K562 (cell line): ENCODE measurements around the gene ZNF629. TPM values are rescaled to one million over a fixed set of nuclear protein-coding genes. Genes with fewer than 3 reads are reported as not detected.

Experiments
- ATAC-seq: fragments of 200-7000 bp; cut with Tn5 transposase; 3 replicates; pipeline ENCODE4 v1.9.1; 2020; ENCODE audit warnings: moderate library complexity
- BruUV-seq: library from RNA; stranded (reverse); fragments of 400-500 nt; replicated peaks from 2 replicates; lab custom pipeline; 2021; lab: Mats Ljungman, UMichigan
- CTCF ChIA-PET: fragments of 300-600 bp; formaldehyde crosslinking; extraction: SDS; loops from one replicate; lab custom pipeline; 2021; ENCODE audit warnings: low intra/inter-chr PET ratio; lab: Yijun Ruan, JAX
- POLR2A ChIA-PET: fragments of 300-600, 350-650 bp; sonication (Branson Sonifier 250); formaldehyde crosslinking; extraction: SDS; loops from one replicate; lab custom pipeline; 2021; ENCODE audit warnings: antibody characterized with exemption, inconsistent platforms; lab: Yijun Ruan, JAX
- DNase-seq, 4 experiments: peaks; one replicate each; pipeline versions ENCODE4 v3.0.0 to v3.0.0-alpha.2; 2011 to 2018; ENCODE audit warnings: low spot score in 3 of 4, mixed read lengths in 3 of 4; ENCODE audit errors: extremely low read depth in 1 of 4
- FAIRE-seq: peaks from 2 replicates; lab custom pipeline; 2011; peaks lifted over from hg19 to GRCh38; lab: Jason Lieb, UNC
- H2AFZ ChIP-seq: 2 replicates; pipeline ENCODE4 v1.6.0; 2011; ENCODE audit warnings: low read depth, low read length, control low read depth, inconsistent platforms
- H3K27ac ChIP-seq: fragments of 200-600 bp; 3 replicates; pipeline ENCODE4 v1.8.0; 2011; ENCODE audit warnings: low read depth, mild to moderate bottlenecking, control low read depth, inconsistent platforms, low read length, moderate library complexity, mixed read lengths; ENCODE audit errors: extremely low read depth
- H3K27me3 ChIP-seq, 2 experiments: fragments of 300-600 bp in 1 of 2; 2 replicates in 1 of 2; 3 replicates in 1 of 2; pipeline versions ENCODE4 v1.6.0 to v1.8.0; 2011; ENCODE audit warnings: inconsistent platforms in 2 of 2, low read length in 2 of 2, mild to moderate bottlenecking in 1 of 2, mixed read lengths in 1 of 2, moderate library complexity in 1 of 2; ENCODE audit not compliant: control insufficient read depth in 2 of 2, insufficient read depth in 2 of 2
- H3K36me3 ChIP-seq: fragments of 300-600 bp; 3 replicates; pipeline ENCODE4 v1.8.0; 2011; ENCODE audit warnings: mild to moderate bottlenecking, low read length, inconsistent platforms; ENCODE audit not compliant: control insufficient read depth, insufficient read depth
- H3K4me1 ChIP-seq, 2 experiments: fragments of 200-600 bp in 1 of 2; replicated peaks in 1 of 2; 2 replicates in 1 of 2; 3 replicates in 1 of 2; pipeline versions ENCODE4 v1.5.1 to v1.8.0; 2011; ENCODE audit warnings: inconsistent platforms in 2 of 2, low read length in 2 of 2, mild to moderate bottlenecking in 1 of 2, mixed read lengths in 1 of 2, moderate library complexity in 1 of 2; ENCODE audit not compliant: control insufficient read depth in 2 of 2, insufficient read depth in 2 of 2
- H3K4me2 ChIP-seq: 2 replicates; pipeline ENCODE4 v1.6.1; 2011; ENCODE audit warnings: low read length, control low read depth, inconsistent platforms, mixed read lengths; ENCODE audit not compliant: insufficient read depth
- H3K4me3 ChIP-seq: fragments of 200-600 bp; sonication (generic), shearing (Covaris generic); 2 replicates; pipeline ENCODE4 v1.5.1; 2016; ENCODE audit warnings: control low read depth, inconsistent platforms
- H3K79me2 ChIP-seq: fragments of 200-600 bp; 3 replicates; pipeline ENCODE4 v1.8.0; 2011; ENCODE audit warnings: low read length, inconsistent platforms; ENCODE audit not compliant: control insufficient read depth, insufficient read depth
- H3K9ac ChIP-seq, 2 experiments: 2 replicates each; pipeline versions ENCODE4 v1.6.0 to v1.6.1; 2011; ENCODE audit warnings: low read depth in 2 of 2, low read length in 2 of 2, control low read depth in 1 of 2, inconsistent platforms in 1 of 2, mild to moderate bottlenecking in 1 of 2, mixed read lengths in 1 of 2; ENCODE audit not compliant: insufficient read depth in 1 of 2
- H3K9me1 ChIP-seq: one replicate; pipeline ENCODE4 v1.6.0; 2011; ENCODE audit warnings: inconsistent platforms, mild to moderate bottlenecking, low read length, moderate library complexity; ENCODE audit not compliant: control insufficient read depth, insufficient read depth
- H3K9me3 ChIP-seq: replicated peaks from 2 replicates; pipeline ENCODE4 v1.5.1; 2011; ENCODE audit warnings: low read depth, low read length, inconsistent platforms; ENCODE audit not compliant: control insufficient read depth, insufficient read depth
- H4K20me1 ChIP-seq: replicated peaks from 2 replicates; pipeline ENCODE4 v1.6.1; 2011; ENCODE audit warnings: low read length, inconsistent platforms, mixed read lengths; ENCODE audit not compliant: control insufficient read depth, insufficient read depth
- BRD4 ChIP-seq: fragments of 200-600 bp; sonication (generic); IDR thresholded peaks from 2 replicates; pipeline ENCODE4 v1.6.1; 2017; ENCODE audit warnings: inconsistent platforms
- CBFB ChIP-seq: sonication (generic); formaldehyde crosslinking; IDR thresholded peaks from 2 replicates; pipeline ENCODE4 v1.4.0; 2020; ENCODE audit warnings: mild to moderate bottlenecking, missing genetic modification reagents
- DPF2 ChIP-seq: fragments of 450-650 bp; IDR thresholded peaks from 2 replicates; pipeline ENCODE4 v1.6.1; 2016
- FIP1L1 ChIP-seq: fragments of 200-400 bp; formaldehyde crosslinking; IDR thresholded peaks from 2 replicates; pipeline ENCODE4 v1.6.1; 2018; ENCODE audit warnings: mild to moderate bottlenecking, low read depth, low read length; ENCODE audit not compliant: poor library complexity, severe bottlenecking
- GATAD2B ChIP-seq: fragments of 450-650 bp; IDR thresholded peaks from 2 replicates; pipeline ENCODE4 v1.6.1; 2017; ENCODE audit warnings: mild to moderate bottlenecking, borderline replicate concordance
- HEY1 ChIP-seq: fragments of 250-450 bp; sonication (Bioruptor Pico); IDR thresholded peaks from 2 replicates; pipeline ENCODE4 v1.5.0; 2020; ENCODE audit warnings: mild to moderate bottlenecking, moderate library complexity, borderline replicate concordance
- MCM7 ChIP-seq, 2 experiments: fragments of 450-650 bp; IDR thresholded peaks; 2 replicates each; pipeline ENCODE4 v1.6.1; 2016 to 2018
- MEF2D ChIP-seq: conservative IDR thresholded peaks from 2 replicates; pipeline ENCODE4 v1.6.1; 2016; ENCODE audit warnings: low read depth, missing genetic modification characterization, missing compliant biosample characterization
- NEUROD1 ChIP-seq: fragments of 150-350 bp; IDR thresholded peaks from 2 replicates; pipeline ENCODE4 v1.6.1; 2014; ENCODE audit warnings: borderline replicate concordance, low read length, low read depth; ENCODE audit not compliant: partially characterized antibody
- ZNF274 ChIP-seq: IDR thresholded peaks from 2 replicates; pipeline ENCODE4 v1.6.1; 2011; ENCODE audit warnings: low read depth, mild to moderate bottlenecking, low read length, moderate library complexity, borderline replicate concordance
- WGBS: fragments of 100-300 bp; shearing (Covaris generic); methylation state at CpG from one replicate; pipeline ENCODE4 v1.1.6; 2016; ENCODE audit warnings: low coverage, mixed read lengths; ENCODE audit not compliant: insufficient coverage; ENCODE audit errors: missing lambda C conversion rate; 5-methylcytosine and 5-hydroxymethylcytosine counted together
- in situ Hi-C: fragments of 300-500 bp; cut with MboI; formaldehyde crosslinking; loops from 4 replicates; pipeline ENCODE4 v1.15.0; 2018; ENCODE audit warnings: inconsistent platforms, mixed read lengths
- intact Hi-C: fragments of 100-400 bp; cut with micrococcal nuclease; formaldehyde crosslinking; loops from 2 replicates; pipeline ENCODE4 v1.14.2; 2022
- polyA plus RNA-seq, 8 experiments: library from polyadenylated mRNA; depleted of rRNA in 4 of 8; stranded (reverse) in 5 of 8; unstranded in 3 of 8; fragments of >200 nt; fragmentation: Nextera tagmentation in 2 of 8; fragmentation: Illumina TruSeq in 1 of 8; extraction: Ambion mirVana in 2 of 8; extraction: Trizol in 1 of 8; gene quantifications; 2 replicates each; pipeline versions ENCODE4 v1.2.1 to v1.2.3, GENCODE V29; 2011 to 2014; ENCODE audit warnings: inconsistent platforms in 1 of 8, missing spikeins in 1 of 8
- total RNA-seq, 7 experiments: library from RNA; depleted of rRNA in 6 of 7; stranded (reverse); fragments of >200 nt in 6 of 7; fragmentation: Illumina TruSeq in 2 of 7; extraction: Trizol in 2 of 7; gene quantifications; 2 replicates each; pipeline versions ENCODE4 v1.2.1 to v1.2.3, GENCODE V29; 2011 to 2021; ENCODE audit warnings: low replicate concordance in 1 of 7
- TF ChIP-seq, protein P1 (sequence below): sonication (generic); formaldehyde crosslinking; IDR thresholded peaks from 2 replicates; pipeline ENCODE4 v1.8.0; 2023; ENCODE audit warnings: missing genetic modification reagents, mild to moderate bottlenecking, borderline replicate concordance
- TF ChIP-seq, protein P2 (sequence below): fragments of 250-450 bp; sonication (Bioruptor Pico); IDR thresholded peaks from 2 replicates; pipeline ENCODE4 v1.4.0; 2020; ENCODE audit warnings: mild to moderate bottlenecking, moderate library complexity
- TF ChIP-seq, protein P3 (sequence below), 2 experiments: fragments of 200-800 bp in 1 of 2; sonication (Bioruptor generic) in 1 of 2; sonication (generic) in 1 of 2; formaldehyde crosslinking in 1 of 2; IDR thresholded peaks in 1 of 2; conservative IDR thresholded peaks in 1 of 2; 2 replicates each; pipeline versions ENCODE4 v1.5.0 to v1.6.1; 2016 to 2020; ENCODE audit warnings: missing compliant biosample characterization in 1 of 2, missing genetic modification characterization in 1 of 2, missing genetic modification reagents in 1 of 2

Gene ZNF629
- total and polyA plus RNA-seq, 9 of the 15 experiments (the other 6 are each of a cell fraction or from before 2014, with no cell fraction given): 0.44 to 18.8 (median 7.4) TPM

DNA sequence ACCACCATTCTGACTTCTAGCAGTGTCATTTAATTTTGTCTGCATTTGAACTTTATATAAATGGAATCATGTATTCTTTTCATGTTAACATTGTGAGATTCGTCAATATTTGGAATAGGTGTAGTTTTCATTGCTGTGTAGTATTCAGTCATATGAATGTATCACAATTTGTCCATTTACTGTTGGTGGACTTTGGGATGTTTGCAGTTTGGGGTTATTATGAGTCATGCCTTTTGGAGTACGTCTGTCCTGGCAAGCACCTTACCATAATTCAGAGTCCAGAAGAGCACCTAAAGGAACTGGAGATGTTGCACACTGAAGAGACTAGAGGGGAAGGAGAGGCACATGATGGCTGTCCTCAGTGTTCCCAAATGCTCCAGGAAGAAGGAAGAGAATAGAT, 41.9 kb downstream of the ZNF629 start:
- in situ Hi-C loops (no loop called here), intact Hi-C loops (no loop called here)
- FAIRE-seq: no peak
- Histone ChIP-seq H3K36me3 (peaks cover 58% of the 10 kb centered on the region), H3K4me3 (no peak overlapping the region), H3K27ac (no peak overlapping the region), H3K79me2 (peaks cover 17% of the 10 kb centered on the region), H3K9me1 (no peaks in the 10 kb centered on the region), H3K9ac (no peak overlapping the region), H4K20me1 (no peaks in the 10 kb centered on the region), H3K4me1 (peaks cover 14 to 21% of the 10 kb centered on the region in 2 experiments; a peak in 4 of 5 replicates), H2AFZ (no peak overlapping the region), H3K4me2 (no peak overlapping the region), H3K27me3 (no peaks in the 10 kb centered on the region), H3K9me3 (no peaks in the 10 kb centered on the region)
- 60% methylated on average over 2 of the region's 2 CpGs for WGBS
- BruUV-seq: no TSS peak
- CTCF ChIA-PET: no interaction called here
- POLR2A ChIA-PET: no interaction called here
- ATAC-seq: no peak
- no peak for DNase-seq
- TF ChIP-seq, protein P1, sequence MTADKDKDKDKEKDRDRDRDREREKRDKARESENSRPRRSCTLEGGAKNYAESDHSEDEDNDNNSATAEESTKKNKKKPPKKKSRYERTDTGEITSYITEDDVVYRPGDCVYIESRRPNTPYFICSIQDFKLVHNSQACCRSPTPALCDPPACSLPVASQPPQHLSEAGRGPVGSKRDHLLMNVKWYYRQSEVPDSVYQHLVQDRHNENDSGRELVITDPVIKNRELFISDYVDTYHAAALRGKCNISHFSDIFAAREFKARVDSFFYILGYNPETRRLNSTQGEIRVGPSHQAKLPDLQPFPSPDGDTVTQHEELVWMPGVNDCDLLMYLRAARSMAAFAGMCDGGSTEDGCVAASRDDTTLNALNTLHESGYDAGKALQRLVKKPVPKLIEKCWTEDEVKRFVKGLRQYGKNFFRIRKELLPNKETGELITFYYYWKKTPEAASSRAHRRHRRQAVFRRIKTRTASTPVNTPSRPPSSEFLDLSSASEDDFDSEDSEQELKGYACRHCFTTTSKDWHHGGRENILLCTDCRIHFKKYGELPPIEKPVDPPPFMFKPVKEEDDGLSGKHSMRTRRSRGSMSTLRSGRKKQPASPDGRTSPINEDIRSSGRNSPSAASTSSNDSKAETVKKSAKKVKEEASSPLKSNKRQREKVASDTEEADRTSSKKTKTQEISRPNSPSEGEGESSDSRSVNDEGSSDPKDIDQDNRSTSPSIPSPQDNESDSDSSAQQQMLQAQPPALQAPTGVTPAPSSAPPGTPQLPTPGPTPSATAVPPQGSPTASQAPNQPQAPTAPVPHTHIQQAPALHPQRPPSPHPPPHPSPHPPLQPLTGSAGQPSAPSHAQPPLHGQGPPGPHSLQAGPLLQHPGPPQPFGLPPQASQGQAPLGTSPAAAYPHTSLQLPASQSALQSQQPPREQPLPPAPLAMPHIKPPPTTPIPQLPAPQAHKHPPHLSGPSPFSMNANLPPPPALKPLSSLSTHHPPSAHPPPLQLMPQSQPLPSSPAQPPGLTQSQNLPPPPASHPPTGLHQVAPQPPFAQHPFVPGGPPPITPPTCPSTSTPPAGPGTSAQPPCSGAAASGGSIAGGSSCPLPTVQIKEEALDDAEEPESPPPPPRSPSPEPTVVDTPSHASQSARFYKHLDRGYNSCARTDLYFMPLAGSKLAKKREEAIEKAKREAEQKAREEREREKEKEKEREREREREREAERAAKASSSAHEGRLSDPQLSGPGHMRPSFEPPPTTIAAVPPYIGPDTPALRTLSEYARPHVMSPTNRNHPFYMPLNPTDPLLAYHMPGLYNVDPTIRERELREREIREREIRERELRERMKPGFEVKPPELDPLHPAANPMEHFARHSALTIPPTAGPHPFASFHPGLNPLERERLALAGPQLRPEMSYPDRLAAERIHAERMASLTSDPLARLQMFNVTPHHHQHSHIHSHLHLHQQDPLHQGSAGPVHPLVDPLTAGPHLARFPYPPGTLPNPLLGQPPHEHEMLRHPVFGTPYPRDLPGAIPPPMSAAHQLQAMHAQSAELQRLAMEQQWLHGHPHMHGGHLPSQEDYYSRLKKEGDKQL (CRISPR knock-in tag): no peak
- TF ChIP-seq GATAD2B (no peak), MEF2D (tag) (no peak), HEY1 (no peak), CBFB (no peak), MCM7 (IDR thresholded peaks at IDR 0.05) (no peak), NEUROD1 (no peak), ZNF274 (no peak), BRD4 (no peak), DPF2 (no peak), FIP1L1 (no peak)
- TF ChIP-seq, protein P2, sequence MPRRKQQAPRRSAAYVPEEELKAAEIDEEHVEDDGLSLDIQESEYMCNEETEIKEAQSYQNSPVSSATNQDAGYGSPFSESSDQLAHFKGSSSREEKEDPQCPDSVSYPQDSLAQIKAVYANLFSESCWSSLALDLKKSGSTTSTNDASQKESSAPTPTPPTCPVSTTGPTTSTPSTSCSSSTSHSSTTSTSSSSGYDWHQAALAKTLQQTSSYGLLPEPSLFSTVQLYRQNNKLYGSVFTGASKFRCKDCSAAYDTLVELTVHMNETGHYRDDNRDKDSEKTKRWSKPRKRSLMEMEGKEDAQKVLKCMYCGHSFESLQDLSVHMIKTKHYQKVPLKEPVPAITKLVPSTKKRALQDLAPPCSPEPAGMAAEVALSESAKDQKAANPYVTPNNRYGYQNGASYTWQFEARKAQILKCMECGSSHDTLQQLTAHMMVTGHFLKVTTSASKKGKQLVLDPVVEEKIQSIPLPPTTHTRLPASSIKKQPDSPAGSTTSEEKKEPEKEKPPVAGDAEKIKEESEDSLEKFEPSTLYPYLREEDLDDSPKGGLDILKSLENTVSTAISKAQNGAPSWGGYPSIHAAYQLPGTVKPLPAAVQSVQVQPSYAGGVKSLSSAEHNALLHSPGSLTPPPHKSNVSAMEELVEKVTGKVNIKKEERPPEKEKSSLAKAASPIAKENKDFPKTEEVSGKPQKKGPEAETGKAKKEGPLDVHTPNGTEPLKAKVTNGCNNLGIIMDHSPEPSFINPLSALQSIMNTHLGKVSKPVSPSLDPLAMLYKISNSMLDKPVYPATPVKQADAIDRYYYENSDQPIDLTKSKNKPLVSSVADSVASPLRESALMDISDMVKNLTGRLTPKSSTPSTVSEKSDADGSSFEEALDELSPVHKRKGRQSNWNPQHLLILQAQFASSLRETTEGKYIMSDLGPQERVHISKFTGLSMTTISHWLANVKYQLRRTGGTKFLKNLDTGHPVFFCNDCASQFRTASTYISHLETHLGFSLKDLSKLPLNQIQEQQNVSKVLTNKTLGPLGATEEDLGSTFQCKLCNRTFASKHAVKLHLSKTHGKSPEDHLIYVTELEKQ (CRISPR knock-in tag): no peak
- TF ChIP-seq, protein P3, sequence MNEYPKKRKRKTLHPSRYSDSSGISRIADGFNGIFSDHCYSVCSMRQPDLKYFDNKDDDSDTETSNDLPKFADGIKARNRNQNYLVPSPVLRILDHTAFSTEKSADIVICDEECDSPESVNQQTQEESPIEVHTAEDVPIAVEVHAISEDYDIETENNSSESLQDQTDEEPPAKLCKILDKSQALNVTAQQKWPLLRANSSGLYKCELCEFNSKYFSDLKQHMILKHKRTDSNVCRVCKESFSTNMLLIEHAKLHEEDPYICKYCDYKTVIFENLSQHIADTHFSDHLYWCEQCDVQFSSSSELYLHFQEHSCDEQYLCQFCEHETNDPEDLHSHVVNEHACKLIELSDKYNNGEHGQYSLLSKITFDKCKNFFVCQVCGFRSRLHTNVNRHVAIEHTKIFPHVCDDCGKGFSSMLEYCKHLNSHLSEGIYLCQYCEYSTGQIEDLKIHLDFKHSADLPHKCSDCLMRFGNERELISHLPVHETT (CRISPR knock-in tag; conservative IDR thresholded peaks at IDR 0.05 in 1 of 2, IDR thresholded peaks at IDR 0.05 in 1 of 2): no peak
